Measurements from ENCODE around the gene TBC1D17. TPM values are rescaled to one million over a fixed set of nuclear protein-coding genes. Genes with fewer than 3 reads are reported as not detected.
"Not testable (repeated sequence)": the region's sequence is repeated elsewhere in the genome, so short reads cannot be mapped to it uniquely, and the experiment has no call there.

The TBC1D17 gene
- total RNA-seq, 2 experiments from 2014 or later: 26.3 to 27.4 TPM

- CTCF ChIA-PET: interaction anchor here (1.0 kb wide), 1 partner anchor 10 kb away, joined by 3 read pairs; no protein-coding TSS in a partner anchor
- POLR2A ChIA-PET: no interaction called here
Measured at GRCh38 chr19:49923055-49924003, 45.8 kb downstream of the TBC1D17 start.

GRCh38 chr19:49924004-49924880 is 46.7 kb downstream of the TBC1D17 start:
- CTCF ChIA-PET: interaction anchor here (1.5 kb wide), 1 partner anchor 10 kb away, joined by 3 read pairs; no protein-coding TSS in a partner anchor
- POLR2A ChIA-PET: no interaction called here

- CTCF ChIA-PET: interaction anchor here (1.5 kb wide), 1 partner anchor 11 kb away, joined by 3 read pairs; no protein-coding TSS in a partner anchor
- POLR2A ChIA-PET: not testable (repeated sequence)
Measured at GRCh38 chr19:49924881-49925210, 47.3 kb downstream of the TBC1D17 start.

- CTCF ChIA-PET: interaction anchor here (0.6 to 1.5 kb wide), 2 partner anchors 11 to 81 kb away, joined by 3 read pairs; no protein-coding TSS in a partner anchor
- POLR2A ChIA-PET: no interaction called here
Measured at GRCh38 chr19:49925486-49925885, 48.0 kb downstream of the TBC1D17 start.

GRCh38 chr19:49926515-49926914 is 49.0 kb downstream of the TBC1D17 start:
- CTCF ChIA-PET: interaction anchor here (0.9 kb wide), 1 partner anchor 8 kb away, joined by 3 read pairs; no protein-coding TSS in a partner anchor
- POLR2A ChIA-PET: no interaction called here

- ChIA-PET POLR2A (interaction anchor here (0.7 to 2.2 kb wide), 6 partner anchors 16 to 61 kb away, joined by 3 to 8 read pairs (median 4); no protein-coding TSS in a partner anchor), CTCF (interaction anchor here (0.6 to 2.7 kb wide), 6 partner anchors 9 to 63 kb away, joined by 3 to 13 read pairs (median 4); no protein-coding TSS in a partner anchor)
Measured at GRCh38 chr19:49927526-49928264, 50.2 kb downstream of the TBC1D17 start.

GRCh38 chr19:49929121-49929610 is 51.7 kb downstream of the TBC1D17 start, which contains the start of the genes ATF5 and NUP62:
TSS of gene ATF5 (plus strand) at chr19:49929205. CDS start at chr19:49930851, 1,646 bp downstream.
TSS of gene NUP62 (minus strand) at chr19:49929504. CDS start at chr19:49909807, 19,697 bp downstream.
- ChIA-PET CTCF (interaction anchor here (1.0 to 2.7 kb wide), 9 partner anchors 8 to 96 kb away, joined by 3 to 13 read pairs (median 3); partner anchors contain the start of genes PTOV1, VRK3 and ZNF473), POLR2A (interaction anchor here (0.6 to 2.2 kb wide), 12 partner anchors 9 to 331 kb away, joined by 3 to 12 read pairs (median 4); partner anchors contain the start of genes AKT1S1, IL4I1, TBC1D17 and ZNF473)

- ChIA-PET POLR2A (interaction anchor here (0.6 to 2.2 kb wide), 10 partner anchors 32 to 332 kb away, joined by 3 to 12 read pairs (median 4); partner anchors contain the start of genes AKT1S1, IL4I1, TBC1D17 and ZNF473), CTCF (interaction anchor here (1.1 to 2.7 kb wide), 7 partner anchors 8 to 96 kb away, joined by 3 to 13 read pairs (median 3); partner anchors contain the start of genes PTOV1, VRK3 and ZNF473)
Measured at GRCh38 chr19:49929611-49930482, 52.3 kb downstream of the TBC1D17 start.

GRCh38 chr19:49930483-49931011 is 53.0 kb downstream of the TBC1D17 start:
- ChIA-PET POLR2A (interaction anchor here (1.0 to 2.2 kb wide), 3 partner anchors 36 to 80 kb away, joined by 3 to 12 read pairs (median 8); partner anchors contain the start of genes AKT1S1 and TBC1D17), CTCF (interaction anchor here (1.1 to 2.7 kb wide), 3 partner anchors 16 to 95 kb away, joined by 3 to 13 read pairs (median 5); partner anchors contain the start of genes VRK3 and ZNF473)

GRCh38 chr19:49931293-49932040 is 54.0 kb downstream of the TBC1D17 start:
- ChIA-PET CTCF (no interaction called here), POLR2A (interaction anchor here (0.6 kb wide), 1 partner anchor 35 kb away, joined by 3 read pairs; the partner anchor contains the start of gene IL4I1)

- POLR2A ChIA-PET: no interaction called here
- CTCF ChIA-PET: no interaction called here
Measured at GRCh38 chr19:49932041-49932451, 54.5 kb downstream of the TBC1D17 start.

GRCh38 chr19:49932731-49933131 is 55.2 kb downstream of the TBC1D17 start:
- CTCF ChIA-PET: interaction anchor here (1.1 kb wide), 1 partner anchor 51 kb away, joined by 4 read pairs; no protein-coding TSS in a partner anchor

GRCh38 chr19:49933643-49934042 is 56.1 kb downstream of the TBC1D17 start:
- ChIA-PET POLR2A (no interaction called here), CTCF (interaction anchor here (1.1 kb wide), 1 partner anchor 50 kb away, joined by 4 read pairs; no protein-coding TSS in a partner anchor)

More at GRCh38 chr19:49932731-49933131, 55.2 kb downstream of the TBC1D17 start:
- POLR2A ChIA-PET: no interaction called here

- POLR2A ChIA-PET: no interaction called here
- CTCF ChIA-PET: interaction anchor here (3.4 to 3.8 kb wide), 2 partner anchors 18 to 48 kb away, joined by 13 to 27 read pairs; no protein-coding TSS in a partner anchor
Measured at GRCh38 chr19:49936549-49936948, 59.0 kb downstream of the TBC1D17 start.

- ChIA-PET CTCF (interaction anchor here (0.5 to 3.8 kb wide), 19 partner anchors 8 to 526 kb away, joined by 3 to 27 read pairs (median 3); partner anchors contain the start of genes ATF5, NUP62 and VRK3), POLR2A (interaction anchor here (0.6 to 0.7 kb wide), 2 partner anchors 51 to 71 kb away, joined by 4 to 7 read pairs; no protein-coding TSS in a partner anchor)
Measured at GRCh38 chr19:49937750-49938381, 60.4 kb downstream of the TBC1D17 start.
